ENCODE results near the gene ACTL6B.

Gene ACTL6B

DNA sequence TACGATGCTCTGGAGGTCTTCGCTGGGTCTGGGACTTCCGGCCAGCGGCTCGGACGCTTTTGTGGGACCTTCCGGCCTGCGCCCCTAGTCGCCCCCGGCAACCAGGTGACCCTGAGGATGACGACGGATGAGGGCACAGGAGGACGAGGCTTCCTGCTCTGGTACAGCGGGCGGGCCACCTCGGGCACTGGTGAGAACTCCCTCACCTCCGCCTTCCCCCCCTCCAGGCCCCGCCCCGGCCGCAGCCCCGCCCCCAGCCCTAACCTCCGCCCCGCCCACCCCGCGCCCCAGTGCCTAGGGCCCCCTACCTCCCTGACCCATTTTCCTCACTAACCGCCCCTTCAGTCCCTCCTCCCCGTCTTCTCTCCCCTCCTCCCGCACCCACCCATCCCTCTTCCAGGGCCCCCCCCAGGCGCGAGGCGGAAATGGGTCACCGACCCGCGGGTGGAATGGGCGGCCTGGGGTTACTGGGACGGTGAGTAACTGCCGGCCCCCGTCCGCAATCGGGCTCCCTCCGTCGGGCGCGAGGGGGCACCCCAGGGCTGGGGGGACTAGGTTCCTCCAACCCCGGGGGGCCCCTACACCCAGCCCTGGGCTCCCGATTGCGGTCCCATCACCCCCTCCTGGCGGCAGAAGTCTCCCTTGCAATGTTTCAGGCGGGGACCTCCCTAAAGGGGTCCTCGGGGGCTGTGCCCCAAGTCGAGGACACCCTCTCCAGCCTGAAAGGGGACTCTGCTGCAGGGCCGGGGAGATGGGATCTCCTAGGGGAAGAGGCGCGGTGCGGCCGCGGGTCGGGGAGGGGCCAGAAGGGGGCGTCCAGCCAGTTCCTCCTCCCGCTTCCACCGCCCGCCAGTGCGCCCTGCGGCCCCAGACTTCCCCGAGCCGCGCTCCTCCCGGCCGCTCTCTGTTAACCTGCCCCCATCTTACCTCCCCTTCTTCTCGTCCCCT lies 51.9 kb downstream of the ACTL6B start:
- no peak overlapping the region for H2BK5ac ChIP-seq (ENCODE audit: low read length)
- peak; percentile 84 for DNase-seq
- no peak overlapping the region for H3K23ac ChIP-seq (ENCODE audit: low read length)
- H3K4me3 ChIP-seq (ENCODE audit: low read length) = peak overlapping the region; percentile 65
- H3K36me3 ChIP-seq (ENCODE audit: control insufficient read depth, insufficient read depth, low read length) = no peaks in the 10 kb centered on the region
- no peak overlapping the region for H3K27ac ChIP-seq (ENCODE audit: low read depth, low read length)
- WGBS (ENCODE audit: extremely low coverage, insufficient coverage, low lambda C conversion rate) = no CpG with 5 or more reads among the region's 70 CpGs
- H3K9ac ChIP-seq (ENCODE audit: low read length) = peak overlapping the region; percentile 73
- H3K4me2 ChIP-seq (ENCODE audit: low read length) = peak overlapping the region; percentile 69
- H3K4ac ChIP-seq (ENCODE audit: low read depth, low read length) = peak overlapping the region; percentile 89
- no peak overlapping the region for H4K8ac ChIP-seq (ENCODE audit: low read depth, low read length)
- peak overlapping the region; percentile 95 for H3K56ac ChIP-seq (ENCODE audit: low read length)
- no peaks in the 10 kb centered on the region for H3K79me2 ChIP-seq (ENCODE audit: control insufficient read depth, insufficient read depth, low read length)
- H4K5ac ChIP-seq (ENCODE audit: low read length) = no peak overlapping the region
- H3K79me1 ChIP-seq (ENCODE audit: low read length) = no peaks in the 10 kb centered on the region
- no peak overlapping the region for H2BK15ac ChIP-seq (replicated peaks; ENCODE audit: low read depth)
- no peak overlapping the region for H2AK5ac ChIP-seq (ENCODE audit: low read length)
- H3K18ac ChIP-seq (ENCODE audit: low read length) = peak overlapping the region; percentile 89
- no peaks in the 10 kb centered on the region for H3K27me3 ChIP-seq (ENCODE audit: insufficient read depth, low read length, poor library complexity)
- H2BK120ac ChIP-seq (ENCODE audit: low read depth, low read length) = no peak overlapping the region
- peaks cover 8% of the 10 kb centered on the region for H3K4me1 ChIP-seq (ENCODE audit: control insufficient read depth, low read depth, low read length)

DNA sequence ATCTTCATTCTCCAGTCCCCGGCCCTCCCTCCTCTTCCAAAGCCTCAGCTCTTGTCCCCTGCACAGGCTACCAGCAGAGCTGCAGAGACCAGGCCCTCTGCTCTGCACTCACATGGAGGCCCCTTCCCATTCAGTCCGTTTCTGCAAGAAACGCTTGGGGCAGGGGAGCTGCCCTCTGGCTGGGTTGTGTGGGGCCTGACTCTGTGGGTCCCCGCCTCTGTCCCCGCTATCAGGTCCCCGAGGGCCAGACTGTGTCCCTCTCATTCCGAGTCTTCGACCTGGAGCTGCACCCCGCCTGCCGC lies 52.6 kb downstream of the ACTL6B start:
- Histone ChIP-seq H3K56ac (ENCODE audit: low read length) (peak overlapping the region; percentile 95), H3K27ac (ENCODE audit: low read depth, low read length) (no peak overlapping the region), H2BK15ac (replicated peaks; ENCODE audit: low read depth) (no peak overlapping the region), H2BK120ac (ENCODE audit: low read depth, low read length) (no peak overlapping the region), H3K4me2 (ENCODE audit: low read length) (peak overlapping the region; percentile 69), H3K4me1 (ENCODE audit: control insufficient read depth, low read depth, low read length) (peaks cover 8% of the 10 kb centered on the region), H3K79me1 (ENCODE audit: low read length) (no peaks in the 10 kb centered on the region), H3K27me3 (ENCODE audit: insufficient read depth, low read length, poor library complexity) (no peaks in the 10 kb centered on the region), H3K36me3 (ENCODE audit: control insufficient read depth, insufficient read depth, low read length) (no peaks in the 10 kb centered on the region), H3K4me3 (ENCODE audit: low read length) (peak overlapping the region; percentile 16), H3K79me2 (ENCODE audit: control insufficient read depth, insufficient read depth, low read length) (no peaks in the 10 kb centered on the region), H4K8ac (ENCODE audit: low read depth, low read length) (no peak overlapping the region), H2AK5ac (ENCODE audit: low read length) (no peak overlapping the region), H4K5ac (ENCODE audit: low read length) (no peak overlapping the region), H3K9ac (ENCODE audit: low read length) (peak overlapping the region; percentile 72), H3K18ac (ENCODE audit: low read length) (no peak overlapping the region), H3K23ac (ENCODE audit: low read length) (no peak overlapping the region), H2BK5ac (ENCODE audit: low read length) (no peak overlapping the region), H3K4ac (ENCODE audit: low read depth, low read length) (no peak overlapping the region)
- DNase-seq = peak; percentile 83
- WGBS (ENCODE audit: extremely low coverage, insufficient coverage, low lambda C conversion rate) = no CpG with 5 or more reads among the region's 10 CpGs

DNA sequence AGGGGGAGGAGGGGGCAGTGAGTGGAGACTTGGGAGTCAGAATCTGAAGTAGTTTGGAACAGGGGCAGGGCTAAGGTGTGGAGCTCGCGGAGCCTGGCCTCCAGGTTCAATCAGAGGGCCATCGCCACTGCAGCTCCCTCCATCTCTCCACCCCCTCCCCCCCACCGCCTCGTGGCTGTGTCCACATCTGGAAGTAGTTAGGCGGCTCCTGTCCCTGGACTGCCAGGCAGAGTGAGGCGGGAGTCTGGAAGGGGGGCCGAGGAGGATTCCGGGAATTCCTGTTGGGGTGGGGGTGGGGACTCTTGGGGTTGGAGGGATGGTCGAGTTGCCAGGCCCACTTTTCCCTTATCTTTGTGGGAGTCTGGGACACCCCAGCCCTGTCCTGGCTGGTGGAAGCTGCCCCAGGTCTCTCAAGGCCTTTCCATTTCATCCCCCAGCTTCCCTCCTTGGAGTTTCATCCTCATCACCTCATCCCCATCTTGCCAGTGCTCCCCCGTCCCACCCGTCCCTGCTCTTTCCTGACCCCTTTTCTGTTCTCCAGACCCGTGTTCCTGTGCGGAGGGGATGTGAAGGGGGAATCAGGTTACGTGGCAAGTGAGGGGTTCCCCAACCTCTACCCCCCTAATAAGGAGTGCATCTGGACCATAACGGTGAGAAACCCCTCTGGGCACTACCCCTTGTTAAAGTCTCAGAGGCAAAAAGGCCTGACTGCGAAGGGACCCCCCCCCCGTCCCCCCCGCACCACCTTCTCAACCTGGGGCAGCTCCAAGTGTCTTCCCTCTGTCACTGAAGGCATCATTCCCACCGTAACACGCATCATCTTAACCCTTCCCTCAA lies 53.1 kb downstream of the ACTL6B start:
- H3K4me2 ChIP-seq (ENCODE audit: low read length) = peak overlapping the region; percentile 69
- peak; percentile 90 for DNase-seq
- H3K27ac ChIP-seq (ENCODE audit: low read depth, low read length) = peak overlapping the region; percentile 17

DNA sequence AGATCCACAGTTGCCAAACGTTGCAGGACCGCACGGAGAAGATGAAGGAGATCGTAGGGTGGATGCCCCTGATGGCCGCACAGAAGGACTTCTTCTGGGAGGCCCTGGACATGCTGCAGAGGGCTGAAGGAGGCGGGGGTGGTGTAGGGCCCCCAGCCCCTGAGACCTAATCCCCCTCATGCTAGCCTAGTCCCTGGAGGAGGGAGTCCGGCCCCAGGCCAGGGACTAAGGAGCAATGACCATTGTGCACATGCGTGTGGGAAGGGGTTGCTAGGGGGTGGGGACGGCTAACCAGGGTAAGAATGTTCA lies 55.6 kb downstream of the ACTL6B start:
- Histone ChIP-seq H3K4me3 (ENCODE audit: low read length) (no peak overlapping the region), H3K4ac (ENCODE audit: low read depth, low read length) (no peak overlapping the region), H2BK5ac (ENCODE audit: low read length) (no peak overlapping the region), H2AK5ac (ENCODE audit: low read length) (no peak overlapping the region), H3K79me1 (ENCODE audit: low read length) (no peaks in the 10 kb centered on the region), H2BK15ac (replicated peaks; ENCODE audit: low read depth) (no peak overlapping the region), H3K27ac (ENCODE audit: low read depth, low read length) (no peak overlapping the region), H3K23ac (ENCODE audit: low read length) (no peak overlapping the region), H3K79me2 (ENCODE audit: control insufficient read depth, insufficient read depth, low read length) (no peaks in the 10 kb centered on the region), H3K36me3 (ENCODE audit: control insufficient read depth, insufficient read depth, low read length) (no peaks in the 10 kb centered on the region), H3K9ac (ENCODE audit: low read length) (no peak overlapping the region), H4K5ac (ENCODE audit: low read length) (no peak overlapping the region), H3K4me2 (ENCODE audit: low read length) (no peak overlapping the region), H2BK120ac (ENCODE audit: low read depth, low read length) (no peak overlapping the region), H3K4me1 (ENCODE audit: control insufficient read depth, low read depth, low read length) (peaks cover 8% of the 10 kb centered on the region), H4K8ac (ENCODE audit: low read depth, low read length) (no peak overlapping the region), H3K27me3 (ENCODE audit: insufficient read depth, low read length, poor library complexity) (no peaks in the 10 kb centered on the region), H3K56ac (ENCODE audit: low read length) (no peak overlapping the region), H3K18ac (ENCODE audit: low read length) (no peak overlapping the region)
- no peak for DNase-seq
- no CpG with 5 or more reads among the region's 9 CpGs for WGBS (ENCODE audit: extremely low coverage, insufficient coverage, low lambda C conversion rate)

More for the DNA sequence above, 53.1 kb downstream of the ACTL6B start:
- no peak overlapping the region for H4K8ac ChIP-seq (ENCODE audit: low read depth, low read length)
- H4K5ac ChIP-seq (ENCODE audit: low read length) = no peak overlapping the region
- H2AK5ac ChIP-seq (ENCODE audit: low read length) = peak overlapping the region; percentile 98
- H3K79me1 ChIP-seq (ENCODE audit: low read length) = no peaks in the 10 kb centered on the region
- peaks cover 8% of the 10 kb centered on the region for H3K4me1 ChIP-seq (ENCODE audit: control insufficient read depth, low read depth, low read length)
- H2BK120ac ChIP-seq (ENCODE audit: low read depth, low read length) = no peak overlapping the region
- no peaks in the 10 kb centered on the region for H3K36me3 ChIP-seq (ENCODE audit: control insufficient read depth, insufficient read depth, low read length)
- peak overlapping the region; percentile 41 for H3K4ac ChIP-seq (ENCODE audit: low read depth, low read length)
- no peak overlapping the region for H2BK15ac ChIP-seq (replicated peaks; ENCODE audit: low read depth)
- H3K79me2 ChIP-seq (ENCODE audit: control insufficient read depth, insufficient read depth, low read length) = no peaks in the 10 kb centered on the region
- no peaks in the 10 kb centered on the region for H3K27me3 ChIP-seq (ENCODE audit: insufficient read depth, low read length, poor library complexity)
- H3K9ac ChIP-seq (ENCODE audit: low read length) = peak overlapping the region; percentile 73
- WGBS (ENCODE audit: extremely low coverage, insufficient coverage, low lambda C conversion rate) = no CpG with 5 or more reads among the region's 21 CpGs
- H2BK5ac ChIP-seq (ENCODE audit: low read length) = no peak overlapping the region
- H3K18ac ChIP-seq (ENCODE audit: low read length) = no peak overlapping the region
- no peak overlapping the region for H3K4me3 ChIP-seq (ENCODE audit: low read length)
- H3K23ac ChIP-seq (ENCODE audit: low read length) = no peak overlapping the region
- peak overlapping the region; percentile 95 for H3K56ac ChIP-seq (ENCODE audit: low read length)

DNA sequence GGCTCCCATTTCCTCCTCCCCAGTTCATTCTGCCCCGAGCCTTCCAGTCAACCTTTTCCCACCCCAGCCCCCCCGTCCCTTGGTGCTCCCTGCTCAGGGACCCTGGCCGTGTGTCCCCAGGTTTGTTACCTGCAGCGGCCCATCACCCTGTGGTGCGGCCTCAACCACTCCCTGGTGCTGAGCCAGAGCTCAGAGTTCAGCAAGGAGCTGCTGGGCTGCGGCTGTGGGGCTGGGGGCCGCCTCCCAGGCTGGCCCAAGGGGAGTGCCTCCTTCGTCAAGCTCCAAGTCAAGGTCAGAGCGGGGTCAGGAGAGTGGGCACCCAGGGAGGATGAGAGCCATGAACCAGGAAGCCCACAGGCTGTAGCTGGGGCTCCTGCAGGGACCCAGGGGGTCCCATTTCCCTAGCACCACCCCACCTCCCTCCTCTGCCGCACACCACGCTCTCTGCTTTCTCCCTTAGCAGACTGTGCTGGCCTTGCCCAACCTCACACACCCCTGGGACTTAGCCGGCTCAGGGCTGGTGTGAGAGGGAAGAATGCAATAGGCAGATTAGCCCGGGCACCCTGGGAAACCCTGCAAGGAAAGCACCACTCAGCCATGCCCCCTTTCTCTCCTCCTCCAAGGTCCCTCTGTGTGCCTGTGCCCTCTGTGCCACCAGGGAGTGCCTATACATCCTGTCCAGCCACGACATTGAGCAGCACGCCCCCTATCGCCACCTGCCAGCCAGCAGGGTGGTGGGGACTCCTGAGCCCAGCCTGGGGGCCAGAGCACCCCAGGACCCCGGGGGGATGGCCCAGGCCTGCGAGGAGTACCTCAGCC lies 56.1 kb downstream of the ACTL6B start:
- Histone ChIP-seq H3K23ac (ENCODE audit: low read length) (no peak overlapping the region), H3K4me2 (ENCODE audit: low read length) (no peak overlapping the region), H4K5ac (ENCODE audit: low read length) (no peak overlapping the region), H3K4me3 (ENCODE audit: low read length) (no peak overlapping the region), H2BK15ac (replicated peaks; ENCODE audit: low read depth) (no peak overlapping the region), H3K36me3 (ENCODE audit: control insufficient read depth, insufficient read depth, low read length) (no peaks in the 10 kb centered on the region), H3K56ac (ENCODE audit: low read length) (no peak overlapping the region), H3K79me1 (ENCODE audit: low read length) (no peaks in the 10 kb centered on the region), H3K79me2 (ENCODE audit: control insufficient read depth, insufficient read depth, low read length) (no peaks in the 10 kb centered on the region), H2AK5ac (ENCODE audit: low read length) (no peak overlapping the region), H2BK120ac (ENCODE audit: low read depth, low read length) (no peak overlapping the region), H3K4me1 (ENCODE audit: control insufficient read depth, low read depth, low read length) (peaks cover 8% of the 10 kb centered on the region), H3K27me3 (ENCODE audit: insufficient read depth, low read length, poor library complexity) (no peaks in the 10 kb centered on the region), H2BK5ac (ENCODE audit: low read length) (no peak overlapping the region), H4K8ac (ENCODE audit: low read depth, low read length) (no peak overlapping the region), H3K27ac (ENCODE audit: low read depth, low read length) (no peak overlapping the region), H3K18ac (ENCODE audit: low read length) (no peak overlapping the region), H3K4ac (ENCODE audit: low read depth, low read length) (no peak overlapping the region), H3K9ac (ENCODE audit: low read length) (no peak overlapping the region)
- no CpG with 5 or more reads among the region's 18 CpGs for WGBS (ENCODE audit: extremely low coverage, insufficient coverage, low lambda C conversion rate)
- DNase-seq = no peak

Measured in mesendoderm (in vitro differentiated cells).